H9 (cell line): ENCODE data around the gene SF1. TPM values are rescaled to one million over a fixed set of nuclear protein-coding genes. Genes with fewer than 3 reads are reported as not detected.

Source experiments
- DNase-seq: peaks from one replicate; pipeline ENCODE4 v3.0.0-alpha.2; 2017
- H2AFZ ChIP-seq: one replicate; pipeline ENCODE4 v1.6.1; 2013; ENCODE audit warnings: mild to moderate bottlenecking, low read length, control low read depth, moderate library complexity
- H2AK5ac ChIP-seq: 2 replicates; pipeline ENCODE4 v1.6.1; 2013; ENCODE audit warnings: low read length, control low read depth, mixed read lengths; ENCODE audit not compliant: insufficient read length
- H2BK120ac ChIP-seq: one replicate; pipeline ENCODE4 v1.6.1; 2013; ENCODE audit warnings: low read depth, mild to moderate bottlenecking, low read length, control low read depth, inconsistent platforms; ENCODE audit not compliant: poor library complexity, severe bottlenecking
- H2BK12ac ChIP-seq: 2 replicates; pipeline ENCODE4 v1.6.1; 2013; ENCODE audit warnings: low read length, control low read depth, mixed read lengths, low read depth; ENCODE audit not compliant: insufficient read length
- H2BK15ac ChIP-seq: 2 replicates; pipeline ENCODE4 v1.6.1; 2013; ENCODE audit warnings: low read depth, low read length, control low read depth
- H2BK20ac ChIP-seq: one replicate; pipeline ENCODE4 v1.6.1; 2013; ENCODE audit warnings: low read depth, mild to moderate bottlenecking, low read length, control low read depth, inconsistent platforms; ENCODE audit not compliant: poor library complexity, severe bottlenecking
- H2BK5ac ChIP-seq: 2 replicates; pipeline ENCODE4 v1.6.1; 2013; ENCODE audit warnings: low read length, control low read depth, mixed read lengths; ENCODE audit not compliant: insufficient read length
- H3K14ac ChIP-seq: 2 replicates; pipeline ENCODE4 v1.6.1; 2013; ENCODE audit warnings: low read length, control low read depth; ENCODE audit not compliant: insufficient read depth
- H3K18ac ChIP-seq: 2 replicates; pipeline ENCODE4 v1.6.1; 2013; ENCODE audit warnings: low read depth, mild to moderate bottlenecking, mixed read lengths, low read length, control low read depth; ENCODE audit not compliant: insufficient read length
- H3K23ac ChIP-seq: 2 replicates; pipeline ENCODE4 v1.6.1; 2013; ENCODE audit warnings: low read length, control low read depth, mixed read lengths, low read depth; ENCODE audit not compliant: insufficient read length
- H3K23me2 ChIP-seq: 2 replicates; pipeline ENCODE4 v1.6.1; 2013; ENCODE audit warnings: low read depth, mild to moderate bottlenecking, mixed read lengths, low read length, control low read depth; ENCODE audit not compliant: insufficient read length, poor library complexity, severe bottlenecking
- H3K27ac ChIP-seq: 2 replicates; pipeline ENCODE4 v1.5.1; 2013; ENCODE audit warnings: low read length, control low read depth, mixed read lengths, low read depth; ENCODE audit not compliant: insufficient read length
- H3K27me3 ChIP-seq: 2 replicates; pipeline ENCODE4 v1.6.1; 2013; ENCODE audit warnings: low read length, control low read depth, inconsistent platforms; ENCODE audit not compliant: insufficient read depth
- H3K4ac ChIP-seq: 2 replicates; pipeline ENCODE4 v1.6.1; 2013; ENCODE audit warnings: low read depth, mild to moderate bottlenecking, control low read depth, inconsistent platforms, low read length, moderate library complexity
- H3K4me1 ChIP-seq: 2 replicates; pipeline ENCODE4 v1.6.1; 2013; ENCODE audit warnings: low read length, control low read depth, inconsistent platforms; ENCODE audit not compliant: insufficient read depth
- H3K4me2 ChIP-seq: 2 replicates; pipeline ENCODE4 v1.6.1; 2013; ENCODE audit warnings: low read length, control low read depth, mixed read lengths; ENCODE audit not compliant: insufficient read length, insufficient read depth
- H3K56ac ChIP-seq: 2 replicates; pipeline ENCODE4 v1.6.1; 2013; ENCODE audit warnings: low read depth, mild to moderate bottlenecking, mixed read lengths, low read length, control low read depth; ENCODE audit not compliant: insufficient read length
- H3K79me1 ChIP-seq: 2 replicates; pipeline ENCODE4 v1.6.1; 2013; ENCODE audit warnings: low read depth, mild to moderate bottlenecking, moderate library complexity, low read length, control low read depth, inconsistent platforms; ENCODE audit not compliant: insufficient read depth, poor library complexity, severe bottlenecking
- H3K79me2 ChIP-seq: 2 replicates; pipeline ENCODE4 v1.6.1; 2013; ENCODE audit warnings: low read length, control low read depth, inconsistent platforms; ENCODE audit not compliant: insufficient read depth
- H3K9ac ChIP-seq: 2 replicates; pipeline ENCODE4 v1.6.1; 2013; ENCODE audit warnings: low read length, control low read depth, mixed read lengths; ENCODE audit not compliant: insufficient read length; ENCODE audit errors: extremely low read depth
- H3K9me3 ChIP-seq: one replicate; pipeline ENCODE4 v1.6.1; 2013; ENCODE audit warnings: low read depth, low read length, inconsistent platforms; ENCODE audit not compliant: control insufficient read depth
- H3T11ph ChIP-seq: one replicate; pipeline ENCODE4 v1.6.1; 2013; ENCODE audit warnings: mild to moderate bottlenecking, low read length, control low read depth, inconsistent platforms
- H4K20me1 ChIP-seq: one replicate; pipeline ENCODE4 v1.6.1; 2013; ENCODE audit not compliant: control insufficient read depth, insufficient read length, insufficient read depth
- H4K5ac ChIP-seq: 2 replicates; pipeline ENCODE4 v1.6.1; 2013; ENCODE audit warnings: low read depth, mild to moderate bottlenecking, mixed read lengths, low read length, control low read depth; ENCODE audit not compliant: insufficient read length
- H4K8ac ChIP-seq: replicated peaks from 2 replicates; pipeline ENCODE4 v1.6.1; 2013; ENCODE audit warnings: low read length, control low read depth, mixed read lengths, low read depth; ENCODE audit not compliant: insufficient read length
- H4K91ac ChIP-seq: 2 replicates; pipeline ENCODE4 v1.6.1; 2013; ENCODE audit warnings: low read depth, mild to moderate bottlenecking, moderate library complexity, mixed read lengths, low read length, control low read depth; ENCODE audit not compliant: insufficient read length
- H3K27ac Mint-ChIP-seq, 3 experiments: 2 replicates in 2 of 3; 3 replicates in 1 of 3; pipeline ENCODE4 v1.8.0; 2020 to 2021; ENCODE audit warnings: mixed read lengths in 3 of 3, mild to moderate bottlenecking in 1 of 3, moderate library complexity in 1 of 3
- H3K27me3 Mint-ChIP-seq: 2 replicates; pipeline ENCODE4 v1.8.0; 2021; ENCODE audit warnings: low read depth, mild to moderate bottlenecking, moderate library complexity, mixed read lengths
- H3K36me3 Mint-ChIP-seq, 3 experiments: 2 replicates in 2 of 3; 3 replicates in 1 of 3; pipeline ENCODE4 v1.8.0; 2020 to 2021; ENCODE audit warnings: low read depth in 3 of 3, mixed read lengths in 3 of 3; ENCODE audit not compliant: insufficient read depth in 1 of 3
- H3K4me1 Mint-ChIP-seq, 2 experiments: 2 replicates each; pipeline ENCODE4 v1.8.0; 2020; ENCODE audit warnings: mixed read lengths in 2 of 2
- H3K4me3 Mint-ChIP-seq, 2 experiments: 2 replicates in 1 of 2; 3 replicates in 1 of 2; pipeline ENCODE4 v1.8.0; 2020 to 2021; ENCODE audit warnings: mild to moderate bottlenecking in 2 of 2, mixed read lengths in 2 of 2, moderate library complexity in 1 of 2
- H3K9me3 Mint-ChIP-seq, 2 experiments: 2 replicates in 1 of 2; 3 replicates in 1 of 2; pipeline ENCODE4 v1.8.0; 2020; ENCODE audit warnings: mild to moderate bottlenecking in 2 of 2, mixed read lengths in 2 of 2, moderate library complexity in 1 of 2
- WGBS: extraction: QIAGEN DNeasy Blood & Tissue Kit; methylation state at CpG from one replicate; pipeline ENCODE4 v1.1.7; 2013; ENCODE audit warnings: missing lambda C conversion rate, low lambda C conversion rate, mixed read lengths; ENCODE audit not compliant: insufficient read length; ENCODE audit errors: extremely low coverage; 5-methylcytosine and 5-hydroxymethylcytosine counted together
- total RNA-seq: library from RNA; stranded (reverse); gene quantifications from 2 replicates; pipeline ENCODE4 v1.2.1, GENCODE V29; 2021
- TF ChIP-seq, protein P1 (sequence below): fragments of 200-600 bp; sonication (generic); conservative IDR thresholded peaks from 3 replicates; pipeline ENCODE4 v1.8.0; 2021; ENCODE audit warnings: antibody characterized with exemption, mild to moderate bottlenecking

The SF1 gene
- total RNA-seq, 1 experiment from 2014 or later: 528 TPM

GRCh38 chr11:64804346-64805210 is 26.2 kb upstream of the SF1 start:
- Mint-ChIP-seq H3K9me3 (no peaks in the 10 kb centered on the region), H3K27ac (peak overlapping the region in 2 of 3 experiments; percentile 91 to 99; a peak in 2 of 7 replicates), H3K36me3 (peaks cover 6 to 38% (median 28%) of the 10 kb centered on the region in 3 experiments; a peak in 6 of 7 replicates), H3K27me3 (no peaks in the 10 kb centered on the region), H3K4me3 (peak overlapping the region; percentile 83 to 90; a peak in 3 of 5 replicates), H3K4me1 (peaks cover 15 to 19% of the 10 kb centered on the region in 2 experiments)
- TF ChIP-seq, protein P1, sequence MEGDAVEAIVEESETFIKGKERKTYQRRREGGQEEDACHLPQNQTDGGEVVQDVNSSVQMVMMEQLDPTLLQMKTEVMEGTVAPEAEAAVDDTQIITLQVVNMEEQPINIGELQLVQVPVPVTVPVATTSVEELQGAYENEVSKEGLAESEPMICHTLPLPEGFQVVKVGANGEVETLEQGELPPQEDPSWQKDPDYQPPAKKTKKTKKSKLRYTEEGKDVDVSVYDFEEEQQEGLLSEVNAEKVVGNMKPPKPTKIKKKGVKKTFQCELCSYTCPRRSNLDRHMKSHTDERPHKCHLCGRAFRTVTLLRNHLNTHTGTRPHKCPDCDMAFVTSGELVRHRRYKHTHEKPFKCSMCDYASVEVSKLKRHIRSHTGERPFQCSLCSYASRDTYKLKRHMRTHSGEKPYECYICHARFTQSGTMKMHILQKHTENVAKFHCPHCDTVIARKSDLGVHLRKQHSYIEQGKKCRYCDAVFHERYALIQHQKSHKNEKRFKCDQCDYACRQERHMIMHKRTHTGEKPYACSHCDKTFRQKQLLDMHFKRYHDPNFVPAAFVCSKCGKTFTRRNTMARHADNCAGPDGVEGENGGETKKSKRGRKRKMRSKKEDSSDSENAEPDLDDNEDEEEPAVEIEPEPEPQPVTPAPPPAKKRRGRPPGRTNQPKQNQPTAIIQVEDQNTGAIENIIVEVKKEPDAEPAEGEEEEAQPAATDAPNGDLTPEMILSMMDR: peak; percentile 41
- H3K14ac ChIP-seq: no peak overlapping the region
- no peak overlapping the region for H3K4me2 ChIP-seq
- H3K18ac ChIP-seq: no peak overlapping the region
- no peak overlapping the region for H3K4ac ChIP-seq
- H2AK5ac ChIP-seq: no peak overlapping the region
- H3K79me1 ChIP-seq: no peaks in the 10 kb centered on the region
- H4K91ac ChIP-seq: no peak overlapping the region
- no peak overlapping the region for H4K5ac ChIP-seq
- H3K27me3 ChIP-seq: no peaks in the 10 kb centered on the region
- WGBS: no CpG with 5 or more reads among the region's 41 CpGs
- no peak overlapping the region for H3K23ac ChIP-seq
- DNase-seq: peak; percentile 69
- no peak overlapping the region for H2BK15ac ChIP-seq
- no peak overlapping the region for H2BK20ac ChIP-seq
- H3T11ph ChIP-seq: no peak overlapping the region
- no peak overlapping the region for H2BK12ac ChIP-seq
- H3K9ac ChIP-seq: no peak overlapping the region
- no peak overlapping the region for H3K27ac ChIP-seq
- no peak overlapping the region for H2BK5ac ChIP-seq
- H2BK120ac ChIP-seq: no peak overlapping the region
- no peak overlapping the region for H4K8ac ChIP-seq
- H3K4me1 ChIP-seq: no peaks in the 10 kb centered on the region
- H3K56ac ChIP-seq: no peak overlapping the region
- H3K9me3 ChIP-seq: no peaks in the 10 kb centered on the region
- H4K20me1 ChIP-seq: no peaks in the 10 kb centered on the region
- no peaks in the 10 kb centered on the region for H3K79me2 ChIP-seq
- peaks cover 10% of the 10 kb centered on the region for H3K23me2 ChIP-seq
- H2AFZ ChIP-seq: no peak overlapping the region
